Measurements from ENCODE around the gene TYK2.

- peak; percentile 88 to 94 for TF ChIP-seq EP300 (IDR thresholded peaks at IDR 0.05)
- no peak for TF ChIP-seq CTCF (IDR thresholded peaks at IDR 0.05)
- TF ChIP-seq POLR2A (IDR thresholded peaks at IDR 0.05) = peak; percentile 12 to 72
Observed at GRCh38 chr19:10403137-10404021, 23.0 kb upstream of the TYK2 start, which contains the start of gene CDC37.

Data from tibial nerve (tissue), 4 donors.